GM19035 (cell line): ENCODE data around the gene ZNF385D.
"Not testable (repeated sequence)": the region's sequence is repeated elsewhere in the genome, so short reads cannot be mapped to it uniquely, and the experiment has no call there.

Source experiments
- ATAC-seq: cut with Tn5 transposase; IDR thresholded peaks from one replicate; pipeline ENCODE4 v1.9.1; 2021; ENCODE audit not compliant: unreplicated experiment

The ZNF385D gene

GRCh38 chr3:21524133-21524532, 226.9 kb downstream of the ZNF385D start:
- ATAC-seq = no peak

- ATAC-seq = no peak
Observed at GRCh38 chr3:21520106-21520963, 230.7 kb downstream of the ZNF385D start.

GRCh38 chr3:21517184-21517583, 233.8 kb downstream of the ZNF385D start:
- ATAC-seq = no peak

GRCh38 chr3:21515417-21515816, 235.6 kb downstream of the ZNF385D start:
- ATAC-seq = no peak

- ATAC-seq = no peak
Observed at GRCh38 chr3:21509731-21510470, 241.1 kb downstream of the ZNF385D start.

GRCh38 chr3:21508246-21508645, 242.8 kb downstream of the ZNF385D start:
- ATAC-seq = no peak

GRCh38 chr3:21505711-21506460, 245.1 kb downstream of the ZNF385D start:
- no peak for ATAC-seq

GRCh38 chr3:21502656-21503055, 248.4 kb downstream of the ZNF385D start:
- no peak for ATAC-seq

GRCh38 chr3:21500834-21501233, 250.2 kb downstream of the ZNF385D start:
- ATAC-seq = no peak

GRCh38 chr3:21490671-21491070, 260.3 kb downstream of the ZNF385D start:
- not testable (repeated sequence) for ATAC-seq

- ATAC-seq = no peak
Observed at GRCh38 chr3:21487520-21487919, 263.5 kb downstream of the ZNF385D start.

- ATAC-seq = not testable (repeated sequence)
Observed at GRCh38 chr3:21486024-21486935, 264.7 kb downstream of the ZNF385D start.

- no peak for ATAC-seq
Observed at GRCh38 chr3:21484828-21485144, 266.2 kb downstream of the ZNF385D start.

- ATAC-seq = no peak
Observed at GRCh38 chr3:21484057-21484827, 266.8 kb downstream of the ZNF385D start.

- ATAC-seq = no peak
Observed at GRCh38 chr3:21481991-21482390, 269.0 kb downstream of the ZNF385D start.

- no peak for ATAC-seq
Observed at GRCh38 chr3:21477541-21478288, 273.3 kb downstream of the ZNF385D start.

- no peak for ATAC-seq
Observed at GRCh38 chr3:21466476-21466875, 284.5 kb downstream of the ZNF385D start.

GRCh38 chr3:21464746-21465145, 286.3 kb downstream of the ZNF385D start:
- no peak for ATAC-seq

GRCh38 chr3:21463319-21463718, 287.7 kb downstream of the ZNF385D start:
- ATAC-seq = no peak
